HG03378 (cell line): Measurements from ENCODE around the gene PIP5K1C.

Experiments used
- ATAC-seq: cut with Tn5 transposase; IDR thresholded peaks from one replicate; pipeline ENCODE4 v1.9.1; 2021; ENCODE audit warnings: mild to moderate bottlenecking, moderate library complexity; ENCODE audit not compliant: unreplicated experiment

Gene PIP5K1C

DNA sequence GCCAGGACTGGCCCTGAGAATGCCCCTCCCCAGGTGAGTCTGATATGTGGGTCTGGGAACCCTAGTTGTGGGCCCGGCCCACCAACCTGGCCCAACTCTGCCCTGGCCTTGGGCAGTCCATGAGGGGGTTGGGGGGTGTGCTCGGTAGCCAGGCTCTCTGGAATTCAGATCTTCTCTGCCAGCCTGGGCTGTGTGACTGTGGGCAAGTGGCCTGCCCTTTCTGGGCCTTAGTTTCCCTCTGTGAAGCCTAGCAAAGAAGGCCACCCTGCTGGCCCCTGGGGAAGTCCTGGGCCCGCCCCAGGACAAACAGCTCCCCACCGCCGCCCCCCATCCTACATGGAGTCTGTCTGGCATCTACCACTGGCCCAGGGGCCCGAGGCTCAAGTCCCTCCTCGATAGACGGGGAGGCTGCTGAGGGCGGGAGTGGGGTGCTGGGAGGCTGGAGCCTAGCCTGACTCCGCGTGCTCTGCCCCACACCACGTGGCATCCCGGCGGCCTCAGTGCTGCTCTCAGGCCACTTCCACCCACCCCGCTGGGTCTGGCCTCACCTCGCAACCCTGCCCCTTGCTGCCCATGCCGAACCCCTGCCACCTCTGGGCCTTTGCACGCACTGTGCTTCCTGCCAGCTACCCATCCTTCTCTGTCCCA lies 85.3 kb downstream of the PIP5K1C start:
- ATAC-seq, result no peak

DNA sequence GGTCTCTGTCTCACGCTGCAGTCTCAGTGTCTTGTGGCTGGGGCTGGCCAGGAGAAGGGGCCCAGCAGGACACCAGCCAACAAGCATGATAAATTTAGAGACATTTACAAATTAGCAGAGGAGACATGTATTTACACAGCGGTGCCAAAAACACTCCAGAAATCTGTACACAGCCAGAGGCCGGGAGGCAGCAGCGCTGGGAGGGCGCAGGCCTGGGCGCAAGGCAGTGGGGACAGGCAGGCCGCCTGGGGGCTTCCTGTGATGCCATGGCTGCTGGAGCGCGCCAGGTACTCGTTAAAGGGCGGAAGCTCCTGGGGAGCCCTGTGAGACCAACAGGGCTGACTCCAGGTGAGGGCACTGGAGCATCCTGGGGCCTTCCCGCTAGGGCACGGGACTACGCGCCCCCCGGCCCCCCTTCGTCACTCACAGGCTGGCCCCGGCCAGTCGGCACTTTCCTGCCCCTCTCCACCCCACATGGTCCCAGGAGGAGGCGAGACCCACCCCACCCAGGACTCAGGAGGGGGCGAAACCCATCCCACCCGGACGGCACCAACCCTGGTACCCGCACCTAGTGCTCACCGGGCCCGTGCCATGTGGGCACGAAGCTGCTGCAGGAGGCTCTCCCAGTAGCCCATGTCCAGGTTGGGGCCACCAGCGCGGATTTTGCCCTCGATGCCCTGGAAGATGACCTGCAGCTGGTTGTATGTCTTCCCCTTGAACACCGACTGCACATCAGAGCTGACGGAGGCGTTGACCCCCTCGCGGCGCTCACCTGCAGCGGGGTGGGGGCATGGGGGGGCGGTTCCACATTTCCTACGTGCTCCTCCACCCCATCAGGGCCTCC lies 86.2 kb downstream of the PIP5K1C start:
- no peak for ATAC-seq

DNA sequence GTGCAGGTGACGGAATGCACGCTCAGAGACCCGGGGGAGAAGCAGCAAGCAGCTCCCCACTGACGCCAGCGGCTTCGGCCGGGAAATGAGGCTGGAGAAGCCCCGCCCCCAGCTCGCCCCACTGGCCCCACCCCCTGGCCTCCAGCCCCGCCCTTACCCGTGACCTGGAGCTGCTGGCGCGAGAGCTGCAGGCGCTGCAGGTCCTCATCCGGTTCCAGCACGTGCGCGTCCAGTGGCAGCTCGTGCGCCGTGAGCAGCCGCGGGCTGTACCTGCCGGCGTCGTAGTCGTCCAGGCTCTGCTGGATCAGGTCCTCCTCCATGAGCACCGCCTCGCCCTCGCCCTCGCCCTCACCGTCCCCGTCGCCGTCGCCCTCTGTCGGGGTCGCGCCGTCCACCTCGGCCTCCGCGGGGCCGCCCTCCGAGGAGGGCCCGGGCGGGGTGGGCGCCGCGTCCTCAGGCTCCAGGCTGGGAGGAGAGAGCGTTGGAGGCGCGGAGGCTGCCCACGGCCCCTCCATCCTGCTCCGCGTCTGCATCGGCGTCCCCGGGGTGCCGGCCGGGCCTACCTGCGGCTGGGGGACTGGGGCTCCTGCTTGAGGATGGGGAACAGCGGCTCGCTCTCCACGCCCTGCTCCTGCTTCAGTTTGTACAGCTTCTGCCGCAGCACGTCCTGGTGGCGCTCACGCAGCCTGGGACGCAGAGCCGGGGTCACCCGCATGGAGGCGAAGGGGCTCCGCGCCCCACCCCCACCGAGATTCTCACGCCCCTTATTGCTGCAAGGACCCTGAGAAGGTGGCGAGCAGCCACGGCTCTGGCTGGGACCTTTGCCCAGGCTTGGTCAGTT lies 87.1 kb downstream of the PIP5K1C start:
- no peak for ATAC-seq

DNA sequence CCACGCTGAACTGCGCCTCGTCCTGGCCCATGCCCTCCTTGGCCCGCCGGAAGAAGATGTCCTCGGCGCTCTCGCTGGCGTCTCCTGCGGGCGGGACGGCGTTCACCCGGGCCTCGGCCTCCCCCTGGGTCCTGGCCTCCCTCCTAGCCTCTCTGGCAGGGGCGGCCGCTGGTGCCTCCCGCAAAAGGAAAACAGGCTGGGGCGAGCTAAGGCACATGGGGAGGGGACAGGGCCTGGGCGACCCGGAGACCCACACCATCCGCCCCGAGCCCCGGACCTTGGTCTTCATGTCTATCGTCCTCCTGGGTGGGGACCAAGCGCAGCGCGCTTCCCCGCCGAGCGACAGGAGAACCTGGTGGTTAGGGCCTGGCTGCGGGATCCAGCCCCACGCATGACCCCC lies 87.9 kb downstream of the PIP5K1C start:
- ATAC-seq, result no peak

DNA sequence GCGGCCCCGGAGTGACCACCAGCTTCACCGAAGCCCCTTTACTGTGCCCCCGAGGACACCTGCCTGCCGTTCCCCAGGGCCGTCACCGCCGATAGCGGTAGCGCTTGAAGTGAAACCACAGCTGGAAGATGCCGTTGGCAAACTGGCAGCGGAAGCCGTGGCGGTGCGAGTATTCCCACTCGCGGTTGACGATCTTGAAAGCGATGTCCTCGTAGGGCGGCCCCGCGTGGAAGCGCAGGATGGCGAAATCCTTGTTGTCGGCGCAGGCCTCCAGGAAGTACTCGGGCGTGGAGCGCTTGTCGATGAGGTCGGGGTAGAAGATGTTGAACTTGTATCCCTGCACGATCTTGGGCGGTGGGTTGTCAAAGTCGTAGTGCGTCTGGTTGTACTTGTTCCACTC lies 88.4 kb downstream of the PIP5K1C start:
- ATAC-seq, result no peak

DNA sequence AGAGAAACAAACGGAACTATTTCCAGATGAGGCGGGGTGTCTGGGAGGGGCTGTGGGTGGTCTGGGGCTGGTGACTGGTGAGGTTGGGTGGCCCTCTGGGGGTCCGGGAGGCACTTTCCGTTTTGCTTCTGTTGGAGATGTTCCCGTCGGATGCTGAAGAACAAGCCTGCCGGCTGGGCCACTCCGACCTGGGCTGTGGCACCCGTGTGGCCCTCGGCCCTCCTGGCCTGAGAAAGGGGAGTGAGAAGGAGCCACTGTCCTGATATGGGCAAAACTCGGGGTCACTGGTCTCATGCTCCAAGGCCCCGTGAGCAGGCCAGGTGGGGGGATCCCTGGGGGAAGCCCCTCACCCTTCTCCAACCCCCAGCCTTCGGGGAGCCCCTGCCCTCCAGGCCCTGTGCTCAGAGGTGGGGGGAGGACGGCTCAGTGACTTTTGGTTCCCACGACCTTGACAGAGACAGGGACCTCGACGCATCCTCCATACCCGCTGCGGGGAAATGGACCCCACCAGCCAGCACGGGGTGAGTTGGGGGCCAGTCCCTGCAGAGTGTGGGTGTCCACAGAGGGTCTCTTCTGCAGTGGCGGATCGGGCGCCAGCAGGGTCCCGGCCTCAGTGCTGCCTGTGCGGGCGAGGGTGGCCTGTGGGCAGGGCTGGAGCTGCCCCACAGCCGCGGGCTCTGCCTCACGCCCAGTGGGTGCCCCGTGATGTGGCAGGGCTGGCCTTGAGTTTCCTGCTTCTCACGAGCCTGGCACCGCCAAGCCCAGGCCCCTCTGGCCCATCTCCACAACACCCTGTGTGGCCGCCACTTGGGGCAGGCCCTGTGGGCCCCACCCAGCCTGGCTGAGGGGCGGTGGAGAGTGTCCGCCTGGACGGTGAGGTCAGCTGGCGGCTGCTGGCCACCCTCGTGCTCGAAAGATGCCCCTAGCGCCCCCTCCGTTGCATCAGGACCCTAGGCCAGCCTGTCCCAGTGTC lies 89.2 kb downstream of the PIP5K1C start:
- ATAC-seq, result no peak

DNA sequence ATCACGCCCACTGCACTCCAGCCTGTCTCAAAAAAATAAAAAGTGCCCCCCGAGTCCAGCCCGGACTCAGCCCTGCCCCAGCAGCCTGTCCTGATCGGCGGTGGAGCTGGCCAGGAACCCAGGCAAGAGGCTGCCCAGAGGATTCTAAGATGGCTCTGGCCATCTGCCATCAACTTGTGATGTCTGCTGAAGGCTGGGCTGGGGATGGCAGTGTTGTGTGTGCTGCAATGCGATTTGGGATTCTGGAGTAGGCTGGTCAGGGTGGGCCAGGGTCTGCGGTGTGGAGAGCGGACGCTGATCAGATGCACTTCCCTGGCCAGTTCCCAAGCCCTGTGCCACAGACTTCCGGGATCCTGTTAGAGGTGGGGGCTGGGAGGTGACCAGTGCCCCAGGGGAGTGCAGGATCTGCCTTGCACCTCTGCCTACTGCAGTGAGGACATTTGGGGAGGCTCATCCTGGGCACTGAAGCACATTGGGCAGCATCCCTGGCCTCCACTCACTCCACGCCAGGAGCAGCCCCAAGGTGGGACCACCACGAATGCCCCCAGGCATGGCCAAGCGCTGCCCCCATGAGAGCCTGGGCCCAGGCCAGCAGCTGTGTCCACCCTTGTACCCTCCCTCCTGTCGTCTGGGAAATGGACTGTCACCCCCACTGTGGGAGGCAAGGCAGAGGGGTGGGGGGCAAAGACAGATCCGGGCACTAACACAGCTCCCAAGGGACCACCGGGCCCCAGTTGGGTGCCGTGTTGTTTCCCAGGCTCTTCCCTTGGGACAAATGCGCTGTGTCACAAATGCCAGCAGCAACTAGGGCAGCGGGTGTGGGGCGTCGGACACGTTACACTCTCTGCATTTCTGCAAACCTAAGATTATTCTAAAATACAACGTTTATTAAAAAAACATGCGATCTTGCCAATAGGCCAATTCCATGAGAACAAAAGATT lies 90.2 kb downstream of the PIP5K1C start:
- ATAC-seq, result no peak

DNA sequence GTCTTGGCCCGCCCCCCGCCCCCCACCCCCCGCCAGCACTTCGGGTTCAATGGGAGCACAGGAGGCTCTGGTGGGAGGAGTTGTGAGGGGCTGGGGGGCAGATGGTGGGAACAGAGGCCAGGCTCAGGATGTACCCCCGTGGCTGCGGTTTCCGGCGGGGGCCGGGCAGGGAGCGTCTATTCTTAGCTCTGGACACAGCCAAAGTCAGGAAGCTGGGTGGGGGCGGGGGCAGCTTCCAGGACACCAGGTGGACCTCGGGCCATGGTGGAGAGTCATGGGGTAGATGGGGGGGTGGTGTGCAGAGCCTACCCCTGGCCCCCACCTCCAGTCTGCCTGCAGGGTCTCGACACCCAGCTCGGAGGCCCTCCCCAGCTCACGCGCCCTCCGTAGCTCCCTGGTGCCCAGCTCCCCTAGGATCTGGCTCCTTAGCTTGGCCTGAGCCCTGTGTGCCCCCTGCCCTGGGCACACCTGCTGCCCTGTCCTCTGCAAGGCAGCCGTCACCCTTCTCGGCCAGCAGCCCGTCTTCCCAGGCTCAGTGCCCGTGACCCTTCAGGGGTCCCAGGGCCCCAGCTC lies 91.4 kb downstream of the PIP5K1C start:
- no peak for ATAC-seq

DNA sequence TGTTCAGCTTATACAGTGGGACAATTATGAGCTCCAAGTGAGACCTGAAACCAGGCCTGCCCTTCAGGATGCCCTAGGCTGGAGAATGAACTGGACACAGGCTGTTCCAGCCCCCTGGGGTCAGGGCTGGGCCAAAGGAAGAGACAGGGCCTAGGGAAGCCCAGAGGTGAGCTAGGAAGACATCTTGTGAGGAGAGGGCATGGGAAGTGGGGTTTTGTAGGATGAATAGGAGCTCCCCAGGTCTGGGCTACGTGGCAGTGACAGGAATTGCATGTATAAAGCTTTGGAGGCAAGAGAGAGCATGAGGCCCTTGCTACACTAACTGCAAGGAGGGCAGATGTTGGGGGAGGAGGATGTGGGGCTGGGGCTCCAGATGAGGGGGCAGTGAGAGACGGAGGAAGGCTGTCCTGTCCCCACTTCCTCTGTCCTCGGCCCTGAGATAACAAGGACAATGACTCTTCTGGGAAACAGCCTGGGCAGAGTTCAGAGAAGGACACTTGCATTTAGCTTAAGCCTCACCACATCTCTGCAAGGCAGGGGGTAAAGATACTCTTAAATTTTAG lies 92.1 kb downstream of the PIP5K1C start:
- ATAC-seq, result no peak

DNA sequence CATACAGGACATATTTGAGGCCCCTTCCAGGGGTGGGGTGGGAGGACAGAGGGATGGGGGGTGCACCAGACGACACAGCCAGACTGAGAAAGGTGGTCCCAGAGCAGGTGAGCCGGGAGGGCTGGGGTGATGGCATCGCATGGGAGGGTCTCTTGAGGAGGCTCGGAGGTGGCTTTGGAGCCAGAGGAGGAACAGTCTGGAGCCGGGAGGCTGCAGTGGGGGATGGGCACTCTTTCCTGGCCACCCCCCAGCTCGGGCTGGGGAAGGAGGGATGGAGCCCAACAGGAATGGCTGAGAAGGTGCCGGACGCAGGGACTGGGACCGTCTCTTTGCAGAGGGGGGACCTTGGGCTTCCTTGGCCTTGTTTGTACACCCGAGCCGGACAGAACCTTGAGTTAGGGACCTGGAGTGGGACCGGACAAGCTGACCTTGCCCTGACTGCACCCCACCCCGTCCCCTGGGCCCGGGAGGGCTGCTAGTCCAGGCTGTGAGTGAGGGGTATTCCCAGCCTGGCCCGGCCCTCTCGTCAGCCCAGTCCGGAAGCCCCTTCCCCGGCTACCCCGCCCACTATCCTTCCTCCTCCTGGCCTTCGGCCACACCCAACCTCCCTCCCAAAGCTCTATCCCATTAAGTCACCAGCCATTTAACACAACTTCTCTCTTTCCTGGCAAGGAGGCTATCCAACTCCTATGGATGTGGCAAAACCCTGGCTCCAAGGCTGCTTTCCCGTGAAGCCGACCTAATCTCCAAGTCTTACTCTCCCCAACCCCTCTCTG lies 92.8 kb downstream of the PIP5K1C start:
- ATAC-seq, result no peak

DNA sequence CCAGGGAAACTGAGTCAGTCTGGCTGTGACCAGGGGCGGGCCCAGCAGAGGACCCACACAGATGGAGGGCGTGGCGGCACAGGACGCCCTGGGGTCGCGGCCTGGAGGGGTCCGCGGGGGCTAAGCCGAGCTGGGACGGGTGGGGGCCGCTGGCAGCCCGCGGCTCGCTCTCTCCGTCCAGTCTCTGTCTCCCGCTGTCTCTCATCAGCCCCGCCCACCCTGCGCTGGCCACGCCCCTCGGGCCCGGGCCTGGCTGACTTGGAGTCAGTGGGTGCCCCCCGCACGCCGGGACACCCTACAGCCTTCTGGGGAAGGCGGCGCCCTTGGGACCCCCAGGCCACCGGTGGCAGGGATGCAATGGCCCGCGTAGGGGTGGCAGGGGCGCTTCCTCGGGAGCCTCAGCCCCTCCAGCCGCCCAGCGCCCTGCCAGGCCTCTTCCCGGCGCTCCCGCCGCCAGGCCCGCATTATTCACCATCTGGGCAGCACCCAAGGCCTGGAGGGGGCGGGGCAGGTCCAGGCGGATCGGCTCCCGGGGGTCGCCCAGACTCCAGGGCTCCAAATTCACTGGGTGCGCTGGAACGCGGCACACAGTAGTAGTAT lies 93.5 kb downstream of the PIP5K1C start, which contains the start of gene TBXA2R:
TSS of gene TBXA2R (minus strand) at position 186 of the 600 bp plus-strand sequence. CDS start 6,241 bp downstream, outside the sequence.
- ATAC-seq, result no peak

DNA sequence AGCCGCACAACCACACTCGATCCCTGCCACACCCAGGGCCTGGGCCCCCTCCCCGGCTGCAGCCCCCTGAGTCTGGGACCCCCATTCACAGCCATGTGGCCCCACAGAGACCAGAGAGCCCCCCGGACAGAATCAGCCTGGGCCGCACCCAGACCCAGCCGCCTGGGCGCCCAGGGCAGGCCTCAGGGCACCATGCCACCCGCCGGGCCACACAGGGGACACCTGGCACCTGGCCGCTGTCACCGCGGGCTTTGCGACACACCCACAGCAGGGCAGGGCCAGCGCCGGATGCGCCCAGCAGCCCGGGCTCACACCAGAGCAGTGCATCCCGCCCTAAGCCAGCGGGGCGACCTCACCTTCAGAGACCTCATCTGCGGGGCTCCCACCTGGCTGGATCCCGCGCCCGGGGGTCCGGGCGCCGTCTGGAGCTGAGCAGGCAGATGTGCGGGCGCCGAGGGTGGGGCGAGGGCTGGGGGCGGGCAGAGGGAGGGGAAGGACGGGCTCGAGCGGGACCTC lies 94.0 kb downstream of the PIP5K1C start:
- no peak for ATAC-seq

DNA sequence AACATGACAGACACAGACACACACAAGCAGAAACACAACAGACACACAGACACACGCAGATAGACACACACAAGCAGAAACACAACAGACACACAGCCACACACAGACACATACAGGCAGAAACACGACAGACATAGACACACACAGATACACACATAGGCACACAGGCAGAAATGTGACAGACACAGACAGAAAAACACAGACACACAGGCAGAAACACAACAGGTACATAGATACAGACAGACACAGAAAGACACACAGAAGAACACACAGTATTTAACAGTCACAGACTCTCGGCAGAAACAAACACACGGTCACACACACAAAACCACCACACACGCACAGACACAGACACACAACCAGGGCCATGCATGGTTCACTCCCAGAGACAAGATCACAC lies 94.5 kb downstream of the PIP5K1C start:
- no peak for ATAC-seq

DNA sequence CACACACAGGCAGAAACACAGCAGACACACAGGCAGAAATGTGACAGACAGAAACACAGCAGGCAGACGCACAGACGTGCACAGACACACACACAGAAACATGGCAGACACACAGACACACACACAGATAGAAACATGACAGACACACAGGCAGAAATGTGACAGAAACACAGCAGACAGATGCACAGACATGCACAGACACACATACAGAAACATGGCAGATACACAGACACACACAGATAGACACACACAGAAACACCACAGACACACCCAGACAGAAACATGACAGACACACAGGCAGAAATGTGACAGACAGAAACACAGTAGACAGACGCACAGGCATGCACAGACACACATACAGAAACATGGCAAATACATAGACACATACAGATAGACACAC lies 94.9 kb downstream of the PIP5K1C start:
- no peak for ATAC-seq

DNA sequence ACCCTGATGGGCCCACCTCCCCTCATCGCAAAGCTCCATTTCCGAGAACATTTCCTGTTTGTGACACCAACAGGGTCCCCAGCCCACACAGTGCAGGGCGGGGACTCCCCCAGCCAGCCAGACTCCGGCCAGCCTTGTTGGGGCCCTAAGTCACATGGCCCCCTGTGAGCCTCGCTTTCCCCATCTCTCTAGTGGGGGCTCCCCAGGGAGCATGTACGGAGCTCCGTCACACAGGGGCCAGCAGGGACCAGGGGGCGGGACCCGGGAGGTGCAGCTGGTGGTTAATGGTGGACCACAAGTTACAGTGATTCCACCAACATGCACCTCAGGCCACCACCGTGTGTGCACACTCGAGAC lies 95.3 kb downstream of the PIP5K1C start:
- no peak for ATAC-seq

DNA sequence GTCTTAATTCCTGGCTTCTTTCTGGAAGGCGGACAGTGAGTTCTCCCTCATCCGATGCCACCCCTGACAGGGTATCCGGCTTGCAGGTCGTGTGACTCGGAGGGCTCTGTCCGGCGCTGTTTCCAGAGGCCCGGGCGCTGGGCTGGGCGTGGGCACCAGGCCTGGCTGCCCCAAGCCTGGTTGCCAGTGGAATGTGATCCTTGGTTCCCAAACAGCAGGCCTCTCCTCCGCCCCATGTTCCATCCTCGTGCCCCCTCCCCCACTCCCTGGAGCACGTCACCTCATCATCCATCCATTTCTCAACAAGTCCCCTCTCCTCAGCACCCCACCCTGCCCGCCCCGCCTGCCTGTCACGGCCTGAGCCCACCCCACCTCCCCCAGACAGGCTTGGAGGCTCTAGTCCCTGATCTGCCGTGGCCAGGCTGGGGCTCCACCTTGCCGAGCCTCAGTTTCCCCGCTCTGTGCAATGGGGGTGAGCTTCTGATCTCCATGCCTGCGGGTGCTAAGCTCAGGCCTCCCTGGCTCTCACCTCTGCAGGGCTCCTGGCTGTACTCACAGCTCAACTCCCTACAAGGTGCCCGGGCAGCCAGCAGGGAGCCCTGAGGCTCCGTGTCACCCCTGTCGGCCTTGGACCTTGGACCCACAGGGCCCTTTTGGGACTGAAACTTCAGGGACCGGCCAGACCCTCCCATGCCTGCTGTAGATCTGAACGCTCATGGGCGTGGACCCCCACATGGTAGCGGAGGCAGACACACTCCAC lies 95.9 kb downstream of the PIP5K1C start:
- ATAC-seq, result no peak
